ENCODE data around the gene MUC21.
"Not testable (repeated sequence)": the region's sequence is repeated elsewhere in the genome, so short reads cannot be mapped to it uniquely, and the experiment has no call there.

The MUC21 gene

DNA sequence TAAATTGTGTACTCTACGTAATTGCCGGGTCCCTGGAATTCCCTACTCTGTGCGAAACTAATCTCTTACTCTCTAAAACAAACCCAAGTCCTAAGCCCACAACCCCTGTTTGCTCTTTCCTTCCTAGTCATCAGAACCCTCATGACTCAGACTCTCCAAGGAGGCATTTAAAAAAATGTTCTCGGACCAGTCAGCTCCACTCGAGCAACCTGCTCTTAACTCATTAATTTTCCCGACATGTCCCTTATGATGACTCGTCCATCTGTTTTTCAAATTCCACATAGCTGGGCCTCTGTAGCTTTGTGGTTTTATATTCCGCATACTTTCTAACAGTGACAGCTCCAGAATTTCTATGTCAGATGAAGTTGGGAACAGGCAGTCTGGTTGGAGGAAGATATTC lies 24.2 kb downstream of the MUC21 start:
- DNase-seq (ENCODE audit: low read depth in 1 of 2, low spot score in 1 of 2): no peak

- no peak for DNase-seq (ENCODE audit: low read depth in 1 of 2, low spot score in 1 of 2)
Measured at GRCh38 chr6:31008165-31008564, 24.6 kb downstream of the MUC21 start.

DNA sequence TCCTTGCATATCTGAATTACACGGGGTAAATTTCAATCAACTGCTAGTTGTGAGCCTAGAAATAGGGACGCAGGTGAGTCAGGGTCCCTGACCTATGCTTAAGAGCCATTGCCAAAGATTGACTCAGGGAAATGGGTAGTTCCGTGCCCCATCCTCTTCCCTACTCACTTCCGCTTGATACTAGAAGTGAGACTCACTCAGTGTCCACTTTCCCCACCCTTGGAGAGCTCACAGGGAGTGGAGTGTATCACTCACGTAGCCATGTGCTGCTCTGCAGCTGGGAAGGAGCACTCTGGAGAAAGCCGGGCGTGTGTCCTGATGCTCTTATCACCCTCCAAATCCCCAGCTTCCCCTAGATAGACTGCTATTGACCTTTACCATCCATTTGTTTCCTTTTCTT lies 26.2 kb downstream of the MUC21 start:
- no peak for DNase-seq (ENCODE audit: low read depth in 1 of 2, low spot score in 1 of 2)

- DNase-seq (ENCODE audit: low read depth in 1 of 2, low spot score in 1 of 2): peak in 1 of 2 donors; percentile 8
Measured at GRCh38 chr6:31010393-31011060, 27.0 kb downstream of the MUC21 start, which contains the start of gene MUC22. Gene MUC22, plus strand, starts transcription at chr6:31010474. Its CDS starts 233 bp downstream, at chr6:31010707.

- DNase-seq (ENCODE audit: low read depth in 1 of 2, low spot score in 1 of 2): no peak
Measured at GRCh38 chr6:31011153-31011552, 27.6 kb downstream of the MUC21 start.

GRCh38 chr6:31016659-31017299 lies 33.3 kb downstream of the MUC21 start:
- DNase-seq (ENCODE audit: low read depth in 1 of 2, low spot score in 1 of 2): no peak

DNA sequence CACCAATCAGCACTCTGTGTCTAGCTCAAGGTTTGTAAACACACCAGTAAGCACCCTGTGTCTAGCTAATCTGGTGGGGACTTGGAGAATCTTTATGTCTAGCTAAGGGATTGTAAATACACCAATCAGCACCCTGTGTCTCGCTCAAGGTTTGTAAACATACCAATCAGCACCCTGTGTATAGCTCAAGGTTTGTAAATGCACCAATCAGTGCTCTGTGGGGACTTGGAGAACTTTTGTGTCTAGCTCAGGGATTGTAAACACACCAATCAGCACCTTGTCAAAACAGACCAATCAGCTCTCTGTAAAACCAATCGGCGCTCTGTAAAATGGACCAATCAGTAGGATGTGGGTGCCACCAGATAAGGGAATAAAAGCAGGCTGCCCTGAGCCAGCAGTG lies 33.9 kb downstream of the MUC21 start:
- DNase-seq (ENCODE audit: low read depth in 1 of 2, low spot score in 1 of 2): not testable (repeated sequence)

DNA sequence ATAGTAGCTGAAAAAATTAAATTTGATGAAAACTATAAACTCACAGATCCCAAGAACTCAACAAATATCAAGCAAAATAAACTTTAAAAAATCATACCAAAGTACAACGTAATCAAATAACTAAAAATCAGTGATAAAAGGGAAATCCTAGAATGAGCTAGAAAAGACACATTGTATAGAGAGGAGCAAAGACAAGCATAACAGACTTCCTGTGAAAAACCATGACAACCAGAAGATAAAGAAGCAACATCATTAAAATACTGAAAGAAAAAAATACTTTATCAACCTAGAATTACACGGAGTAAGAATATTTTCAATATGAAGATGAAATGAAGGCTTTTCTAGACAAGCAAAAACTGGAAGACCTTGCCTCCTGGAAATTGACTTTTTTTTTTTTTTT lies 36.5 kb downstream of the MUC21 start:
- no peak for DNase-seq (ENCODE audit: low read depth in 1 of 2, low spot score in 1 of 2)

GRCh38 chr6:31020631-31021255 lies 37.2 kb downstream of the MUC21 start:
- not testable (repeated sequence) for DNase-seq (ENCODE audit: low read depth in 1 of 2, low spot score in 1 of 2)

DNA sequence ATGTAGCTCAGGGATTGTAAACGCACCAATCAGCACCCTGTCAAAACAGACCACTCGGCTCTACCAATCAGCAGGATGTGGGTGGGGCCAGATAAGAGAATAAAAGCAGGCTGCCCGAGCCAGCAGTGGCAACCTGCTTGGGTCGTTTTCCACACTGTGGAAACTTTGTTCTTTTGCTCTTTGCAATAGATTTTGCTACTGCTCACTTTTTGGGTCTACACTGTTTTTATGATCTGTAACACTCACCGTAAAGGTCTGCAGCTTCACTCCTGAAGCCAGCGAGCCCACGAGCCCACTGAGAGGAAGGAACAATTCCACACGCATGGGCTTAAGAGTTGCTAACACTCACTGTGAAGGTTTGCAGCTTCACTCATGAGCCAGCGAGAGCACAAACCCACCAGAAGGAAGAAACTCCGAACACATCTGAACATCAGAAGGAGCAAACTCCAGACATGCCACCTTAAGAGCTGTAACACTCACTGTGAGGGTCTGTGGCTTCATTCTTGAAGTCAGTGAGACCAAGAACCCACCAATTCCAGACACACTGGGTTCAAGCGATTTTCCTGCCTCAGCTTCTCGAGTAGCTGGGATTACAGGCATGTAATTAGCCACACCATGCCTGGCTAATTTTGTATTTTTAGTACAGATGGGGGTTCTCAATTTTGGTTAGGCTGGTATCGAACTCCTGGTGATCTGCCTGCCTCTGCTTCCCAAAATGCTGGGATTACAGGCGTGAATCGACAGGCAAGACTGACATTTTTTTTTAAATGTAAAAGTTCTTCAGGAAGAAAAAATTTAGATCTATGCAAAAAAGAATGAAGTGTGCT lies 38.4 kb downstream of the MUC21 start:
- not testable (repeated sequence) for DNase-seq (ENCODE audit: low read depth in 1 of 2, low spot score in 1 of 2)

DNA sequence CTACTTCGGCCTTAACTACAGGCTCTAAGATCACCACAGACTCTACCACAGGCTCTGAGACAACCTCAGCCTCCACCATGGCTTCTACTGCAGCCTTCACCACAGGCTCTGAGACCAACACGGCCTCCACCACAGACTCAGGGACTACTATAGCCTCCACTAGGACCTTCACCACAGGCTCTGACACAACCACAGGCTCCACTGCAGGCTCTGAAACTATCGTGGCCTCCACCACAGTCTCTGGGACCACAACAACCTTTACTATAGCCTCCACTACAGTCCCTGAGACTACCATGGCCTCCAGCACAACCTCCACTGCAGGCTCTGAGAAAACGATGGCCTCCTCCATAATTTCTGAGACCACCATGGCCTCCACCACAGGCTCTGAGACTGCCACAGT lies 42.1 kb downstream of the MUC21 start:
- DNase-seq (ENCODE audit: low read depth in 1 of 2, low spot score in 1 of 2): no peak

GRCh38 chr6:31031095-31031494 lies 47.6 kb downstream of the MUC21 start:
- DNase-seq (ENCODE audit: low read depth in 1 of 2, low spot score in 1 of 2): no peak

DNA sequence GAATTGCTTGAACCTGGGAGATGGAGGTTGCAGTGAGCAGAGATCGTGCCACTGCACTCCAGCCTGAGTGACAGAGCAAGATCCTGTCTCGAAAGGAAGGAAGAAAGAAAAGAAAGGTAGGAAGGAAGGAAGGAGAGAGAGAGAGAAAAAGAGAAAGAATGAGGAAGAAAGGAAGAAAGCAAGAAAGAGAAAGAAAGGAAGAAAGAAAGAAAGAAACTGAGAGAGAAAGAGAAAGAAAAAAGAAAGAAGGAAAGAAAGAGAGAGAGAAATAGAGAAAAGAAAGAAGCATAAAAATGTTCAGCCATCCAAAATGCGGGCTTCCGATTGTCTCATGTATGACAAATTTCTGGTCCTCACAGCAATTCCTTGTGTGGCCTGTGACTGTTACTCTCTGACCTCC lies 49.6 kb downstream of the MUC21 start:
- no peak for DNase-seq (ENCODE audit: low read depth in 1 of 2, low spot score in 1 of 2)

DNA sequence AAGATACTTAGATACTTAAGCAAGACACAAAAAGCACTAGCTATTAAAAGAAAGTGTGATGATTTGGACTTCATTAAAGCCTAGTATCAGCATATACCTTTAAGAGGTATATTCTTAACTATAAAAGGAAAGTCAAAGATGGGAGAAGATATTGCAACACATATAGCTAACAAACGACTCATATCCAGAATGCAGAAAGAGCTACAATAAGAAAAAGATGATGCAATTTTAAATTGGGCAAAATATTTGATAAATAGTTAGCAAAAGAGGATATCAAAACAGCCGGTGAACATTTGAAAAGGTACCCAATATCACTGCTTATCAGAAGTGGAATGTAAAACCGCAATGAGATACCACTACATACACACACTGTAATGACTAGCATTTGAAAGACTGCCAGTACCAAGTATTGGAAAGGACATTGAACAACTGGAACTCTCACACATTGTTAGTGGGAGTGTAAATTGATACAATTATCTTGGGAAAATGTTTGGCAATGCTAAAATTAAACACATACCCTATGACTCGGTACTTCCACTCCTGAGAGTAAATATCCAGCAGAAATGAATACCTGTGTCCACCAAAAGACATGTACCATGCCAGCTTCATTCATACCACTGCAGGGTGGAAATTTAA lies 52.5 kb downstream of the MUC21 start:
- no peak for DNase-seq (ENCODE audit: low read depth in 1 of 2, low spot score in 1 of 2)

- no peak for DNase-seq (ENCODE audit: low read depth in 1 of 2, low spot score in 1 of 2)
Measured at GRCh38 chr6:31037169-31037568, 53.7 kb downstream of the MUC21 start.

DNA sequence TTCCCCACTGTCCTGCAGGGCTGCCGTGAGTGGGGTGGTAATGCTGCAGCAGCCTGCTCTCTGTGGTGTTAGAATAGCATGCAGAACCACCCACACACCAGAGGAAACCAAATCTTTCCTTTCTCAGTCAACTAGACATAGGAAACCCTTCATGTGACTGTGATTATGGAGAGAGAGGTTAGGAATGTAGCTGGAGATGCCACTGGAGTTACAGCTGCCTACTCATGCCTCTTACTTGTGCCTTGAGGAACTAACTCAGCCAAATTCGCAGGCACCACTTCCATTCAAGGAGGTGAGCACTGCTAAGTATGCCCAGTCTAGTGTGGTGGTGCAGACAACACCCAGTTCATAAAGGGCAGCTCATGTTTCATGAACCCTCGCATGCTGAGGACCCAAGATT lies 54.2 kb downstream of the MUC21 start:
- no peak for DNase-seq (ENCODE audit: low read depth in 1 of 2, low spot score in 1 of 2)

DNA sequence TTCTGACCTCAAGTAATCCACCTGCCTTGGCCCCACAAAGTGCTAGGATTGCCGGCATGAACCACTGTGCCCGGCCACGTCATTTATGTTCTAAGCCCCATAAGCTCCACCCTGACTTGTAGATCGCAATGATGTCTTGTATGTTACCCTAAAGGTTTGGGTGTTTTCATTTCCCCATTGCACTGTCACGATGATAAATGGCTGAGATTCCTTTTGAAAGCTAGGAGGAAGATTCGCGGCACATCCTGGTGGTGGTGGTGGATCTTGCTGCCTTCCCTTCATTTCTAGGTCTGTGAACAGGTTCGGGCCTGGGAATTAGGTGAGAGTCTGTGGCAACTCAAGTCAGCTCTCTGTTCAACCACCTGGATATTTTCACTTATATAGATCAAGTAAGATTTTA lies 55.0 kb downstream of the MUC21 start:
- DNase-seq (ENCODE audit: low read depth in 1 of 2, low spot score in 1 of 2): no peak

Data from activated CD4-positive, alpha-beta T cell treated with anti-CD3 and anti-CD28 coated beads, Interleukin-2, amount 50 U/mL, for 24 hours (primary cell).